OCI-LY7 (cell line): ENCODE data around the gene ABCC9.

Experiments
- CTCF ChIP-seq: fragments of 200-600 bp; sonication (generic); conservative IDR thresholded peaks from 2 replicates; pipeline ENCODE4 v1.5.1; 2014; ENCODE audit warnings: mild to moderate bottlenecking, antibody characterized with exemption, low read length, moderate library complexity, mixed read lengths
- EZH2phosphoT487 ChIP-seq: fragments of 200-600 bp; sonication (generic); IDR thresholded peaks from 2 replicates; pipeline ENCODE4 v1.6.1; 2018; ENCODE audit warnings: low read depth, borderline replicate concordance, mild to moderate bottlenecking, mixed run types, antibody characterized with exemption, low read length, moderate library complexity, mixed read lengths

GRCh38 chr12:21980544-21980943 lies 39.3 kb upstream of the ABCC9 start:
- TF ChIP-seq CTCF: no peak
- no peak for TF ChIP-seq EZH2phosphoT487
